GM19193 (cell line): ENCODE measurements around the gene ARHGAP22.

Experiments
- POLR2A ChIP-seq: IDR thresholded peaks from 4 replicates; pipeline ENCODE4 v1.6.1; 2011; ENCODE audit not compliant: insufficient read depth, insufficient read length; ENCODE audit errors: extremely low read depth

The ARHGAP22 gene

DNA sequence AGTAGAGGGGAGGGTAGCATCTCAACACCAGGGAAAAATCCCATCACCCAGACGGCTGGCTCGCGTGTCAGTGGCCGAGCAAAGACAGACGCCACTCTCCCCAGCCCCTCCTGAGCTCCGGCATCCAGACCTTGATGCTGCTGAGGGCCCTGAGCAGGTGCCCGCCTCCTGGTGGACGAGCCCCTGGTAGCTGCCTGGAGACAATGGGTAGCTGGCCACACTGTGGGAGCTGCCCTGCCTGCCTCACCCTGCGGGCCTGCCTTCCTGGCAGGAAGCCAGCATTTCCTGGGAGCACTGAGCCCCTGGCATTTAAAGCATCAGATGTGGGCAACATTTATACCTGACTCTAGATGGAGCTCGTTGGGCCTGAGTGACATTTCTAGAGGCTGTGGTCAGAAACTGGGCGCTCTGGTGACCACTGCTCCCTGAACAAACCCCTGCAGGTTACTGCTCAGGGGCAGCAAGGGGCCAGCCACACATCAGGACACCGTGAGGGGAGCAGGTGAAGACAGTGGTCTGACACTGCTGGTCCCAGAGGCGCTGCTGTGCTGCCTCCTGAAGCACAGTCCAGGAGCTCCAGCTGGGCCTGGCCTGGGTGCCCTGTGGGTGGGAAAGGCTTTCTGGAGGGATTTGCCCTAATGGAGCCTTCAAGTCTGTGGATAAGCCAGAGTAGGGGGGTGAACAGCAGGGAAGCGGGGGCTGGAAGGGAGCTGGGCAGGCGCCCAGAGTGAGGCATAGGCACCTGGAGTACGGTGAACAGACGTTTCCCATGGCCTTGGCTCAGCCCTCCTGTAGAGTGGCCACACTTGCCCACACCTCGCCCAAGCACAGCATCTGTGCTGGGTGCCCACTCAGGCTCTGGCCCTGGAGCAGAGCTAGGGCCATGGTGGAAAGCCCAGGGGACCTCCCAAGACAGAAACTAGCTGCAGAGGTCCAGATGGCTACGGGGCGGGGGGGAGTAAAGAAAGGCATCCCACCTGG lies 159.7 kb downstream of the ARHGAP22 start:
- no peak for TF ChIP-seq POLR2A

DNA sequence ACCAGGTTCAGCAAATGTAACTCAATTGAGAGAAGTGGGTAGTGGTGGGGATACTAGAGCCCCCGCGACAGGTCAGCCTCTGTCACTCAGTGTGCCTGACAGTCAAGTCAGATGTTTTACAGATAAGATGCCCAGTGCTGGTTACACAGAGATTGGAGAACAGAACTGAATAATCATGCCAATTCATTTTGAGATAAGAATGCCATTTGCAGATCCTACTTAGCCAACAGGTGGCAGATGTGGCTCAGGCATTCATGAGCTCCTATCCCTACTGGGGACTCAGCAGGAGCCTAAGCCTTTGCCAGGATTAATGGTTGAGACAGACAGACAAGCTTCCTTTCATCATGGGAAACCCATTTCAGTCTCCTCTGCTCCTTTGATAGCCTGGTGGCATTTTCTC lies 160.6 kb downstream of the ARHGAP22 start:
- TF ChIP-seq POLR2A: no peak

DNA sequence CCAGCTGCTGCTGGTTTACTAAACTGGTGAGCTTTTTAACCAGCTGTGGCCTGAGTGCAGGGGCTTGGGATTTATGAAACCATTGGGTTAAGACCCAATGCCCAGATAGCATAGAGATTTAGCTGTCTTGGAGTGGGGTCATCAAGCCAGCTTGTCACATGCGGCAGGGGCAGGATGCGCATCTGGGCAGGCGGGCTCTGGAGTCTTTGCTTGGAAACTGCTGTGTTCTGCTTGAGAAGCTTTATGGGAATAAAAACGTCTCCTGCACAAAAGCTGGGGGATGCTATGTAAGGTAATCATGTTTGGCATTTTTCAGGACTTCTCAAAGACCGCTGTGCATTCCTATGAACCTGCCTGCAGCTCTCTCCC lies 162.1 kb downstream of the ARHGAP22 start:
- no peak for TF ChIP-seq POLR2A

DNA sequence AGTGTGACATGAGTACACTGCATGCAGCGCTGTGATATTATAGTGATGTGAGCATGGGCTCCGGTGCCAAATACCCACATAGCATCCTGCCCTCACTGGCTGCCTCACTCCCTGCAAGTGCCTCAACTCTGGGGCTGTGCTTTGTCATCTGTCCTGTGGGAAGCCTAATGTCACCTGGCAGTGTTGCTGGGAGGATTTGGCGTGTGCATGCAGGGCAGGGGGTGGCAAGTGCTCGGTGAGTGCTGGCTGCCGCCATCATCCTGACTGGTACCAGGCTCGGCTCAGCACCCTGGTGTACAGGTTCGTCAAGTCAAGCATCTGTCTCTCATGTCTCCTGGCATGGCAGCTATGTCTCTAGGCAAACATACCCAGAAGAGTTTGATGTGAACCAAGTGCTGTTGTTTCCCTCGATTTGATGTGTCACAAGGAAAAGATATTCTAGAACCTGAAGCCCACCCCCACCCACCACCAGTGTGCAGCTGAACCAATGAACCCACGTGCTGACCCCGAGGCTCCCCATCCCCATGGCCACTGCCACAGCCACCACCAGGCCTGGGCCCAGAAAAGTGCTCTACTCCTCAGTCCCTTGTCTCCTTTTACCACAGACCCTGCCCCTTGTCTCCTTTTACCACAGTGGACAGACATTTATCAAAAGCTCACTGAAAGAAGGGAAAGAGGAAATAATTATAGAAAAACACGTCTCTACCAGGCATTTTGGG lies 162.6 kb downstream of the ARHGAP22 start:
- no peak for TF ChIP-seq POLR2A

DNA sequence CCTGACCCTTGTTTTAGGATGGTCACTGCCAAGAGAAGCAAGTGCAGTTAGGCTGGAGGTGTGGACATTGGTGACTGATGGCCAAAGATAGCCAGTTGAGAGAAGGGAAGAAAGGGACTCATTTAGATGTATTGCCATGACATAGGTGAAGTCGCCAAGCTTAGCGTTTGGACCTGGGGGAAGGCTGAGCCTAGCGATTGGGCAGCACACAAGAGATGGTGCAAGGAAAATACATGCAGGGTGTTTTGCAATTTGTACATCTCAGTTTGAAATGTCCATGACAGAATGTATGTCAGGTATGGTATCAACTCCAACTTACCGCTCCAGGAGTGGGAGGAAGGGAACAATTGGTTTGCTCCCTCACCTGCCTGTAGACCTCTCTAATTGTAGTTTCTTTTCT lies 164.1 kb downstream of the ARHGAP22 start:
- TF ChIP-seq POLR2A: no peak

DNA sequence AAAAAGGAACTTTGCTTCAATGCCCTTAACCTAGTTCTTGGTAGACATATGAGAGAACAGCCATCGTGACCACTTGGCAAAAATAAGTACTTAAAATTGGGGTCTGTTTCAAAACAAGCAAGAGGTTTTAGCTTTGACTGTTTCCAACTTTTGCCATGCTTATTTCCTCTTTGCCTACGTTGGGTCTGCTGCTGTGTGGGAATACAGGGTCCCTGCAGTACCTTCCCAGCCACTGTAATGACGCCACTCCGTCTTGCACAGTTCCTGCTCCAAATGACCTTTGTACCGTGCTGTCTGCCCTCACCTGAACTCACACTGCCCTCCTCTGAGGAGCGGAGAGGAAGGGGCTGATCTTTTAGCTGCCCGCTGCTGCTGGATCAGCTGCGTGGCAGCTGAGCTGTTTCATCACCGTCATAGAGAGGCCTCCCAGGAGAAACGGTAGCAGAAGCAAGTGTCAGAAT lies 165.3 kb downstream of the ARHGAP22 start:
- no peak for TF ChIP-seq POLR2A

DNA sequence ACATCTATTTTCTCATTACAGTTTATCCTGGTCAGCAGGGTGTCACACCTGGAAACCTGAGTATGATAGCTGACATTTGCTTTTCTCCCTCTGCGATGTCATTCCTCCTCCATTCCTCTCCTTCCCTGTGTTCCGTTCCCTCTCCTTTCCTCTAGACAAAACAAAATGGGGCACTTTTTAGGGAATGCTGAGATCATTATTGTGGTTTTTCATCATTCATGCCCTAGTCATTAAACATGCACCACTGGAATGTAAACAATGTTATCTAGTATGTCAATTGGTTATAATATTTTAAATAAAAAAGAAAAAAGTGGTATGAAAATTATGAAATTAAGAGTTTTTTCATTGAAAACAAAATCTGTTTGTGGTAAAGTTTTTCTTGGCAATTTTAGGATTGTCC lies 165.8 kb downstream of the ARHGAP22 start:
- TF ChIP-seq POLR2A: no peak

DNA sequence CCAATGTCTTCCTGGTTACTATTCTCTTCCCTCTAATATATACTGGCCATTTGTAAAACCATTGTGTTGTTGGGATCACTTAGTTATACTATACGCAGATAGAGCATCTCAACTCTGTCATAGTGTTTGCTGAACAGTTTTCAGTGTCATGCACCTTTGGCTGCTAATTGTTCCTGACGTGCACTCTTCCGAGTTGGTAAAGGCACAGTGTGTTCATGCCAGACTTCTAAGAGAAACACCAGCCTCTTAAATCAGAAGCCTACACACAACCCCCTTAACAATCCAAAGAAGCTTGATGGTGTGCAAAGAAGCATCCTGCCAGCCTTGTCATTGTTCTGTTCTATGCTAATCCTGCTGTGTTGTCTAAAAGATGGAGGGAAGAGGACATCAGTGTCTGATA lies 167.3 kb downstream of the ARHGAP22 start:
- TF ChIP-seq POLR2A: no peak

DNA sequence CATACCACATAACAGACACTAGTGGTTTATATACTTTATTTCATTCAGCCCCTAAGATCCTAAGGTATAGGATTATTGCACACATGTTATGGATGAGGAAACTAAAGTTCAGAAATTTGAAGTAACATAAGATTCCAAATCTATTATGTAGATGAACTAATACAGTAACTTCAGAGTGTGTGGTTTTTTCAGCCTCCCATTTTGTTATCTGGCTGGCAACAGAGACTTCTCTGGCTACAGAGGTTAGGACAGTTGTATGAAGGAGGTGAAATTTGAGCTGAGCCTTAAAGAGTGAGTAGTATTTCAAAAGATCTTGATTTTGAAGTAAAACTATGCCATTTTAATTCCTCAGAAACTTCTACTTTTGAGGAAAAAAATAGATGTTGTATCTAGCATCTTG lies 173.0 kb downstream of the ARHGAP22 start:
- no peak for TF ChIP-seq POLR2A

DNA sequence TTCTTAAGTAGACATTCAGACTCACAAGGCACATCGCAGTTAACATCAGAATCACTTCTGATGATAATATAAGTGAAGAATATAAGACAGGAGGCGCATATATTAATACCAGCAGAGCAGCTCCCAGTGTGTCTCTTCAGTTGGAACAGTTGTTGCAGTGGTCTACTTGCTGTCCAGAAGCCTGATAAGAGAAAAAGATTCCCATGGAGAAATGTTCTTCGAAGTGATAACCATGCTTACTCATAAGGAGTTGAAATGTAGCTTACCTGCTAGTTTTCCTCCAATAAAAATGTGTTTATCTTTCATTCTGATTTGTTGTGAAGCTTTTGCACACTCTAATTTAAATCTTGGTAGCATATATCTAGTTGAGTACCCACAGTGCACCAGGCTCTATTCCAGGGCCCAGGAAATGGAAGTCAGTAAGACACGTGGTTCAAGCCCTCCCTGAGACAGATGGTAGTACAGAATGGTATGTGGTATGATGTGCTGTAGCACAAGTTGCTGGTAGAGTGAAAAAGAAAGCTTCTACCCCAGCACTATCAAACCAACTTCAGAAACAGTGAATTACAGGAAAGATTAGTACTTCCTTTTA lies 174.4 kb downstream of the ARHGAP22 start:
- TF ChIP-seq POLR2A: no peak

DNA sequence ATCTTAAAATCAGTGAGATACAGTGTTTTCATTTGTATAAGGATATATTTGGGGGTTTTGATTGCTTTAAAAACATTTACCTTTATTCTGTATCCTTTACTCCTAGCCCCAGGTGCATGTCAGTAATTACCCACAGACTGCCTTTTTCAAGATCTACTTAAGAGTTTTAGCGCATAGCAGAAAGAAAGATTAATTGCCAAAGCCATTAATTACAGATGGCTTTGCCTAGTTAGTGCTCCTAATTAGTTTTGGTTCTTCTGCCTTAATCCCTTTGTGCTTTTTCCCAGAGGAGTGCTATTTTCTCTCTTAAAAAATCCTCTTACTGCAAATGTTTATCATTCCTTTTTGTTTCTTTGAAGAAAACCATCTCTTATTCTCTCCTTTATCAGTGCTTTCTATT lies 175.6 kb downstream of the ARHGAP22 start:
- no peak for TF ChIP-seq POLR2A

DNA sequence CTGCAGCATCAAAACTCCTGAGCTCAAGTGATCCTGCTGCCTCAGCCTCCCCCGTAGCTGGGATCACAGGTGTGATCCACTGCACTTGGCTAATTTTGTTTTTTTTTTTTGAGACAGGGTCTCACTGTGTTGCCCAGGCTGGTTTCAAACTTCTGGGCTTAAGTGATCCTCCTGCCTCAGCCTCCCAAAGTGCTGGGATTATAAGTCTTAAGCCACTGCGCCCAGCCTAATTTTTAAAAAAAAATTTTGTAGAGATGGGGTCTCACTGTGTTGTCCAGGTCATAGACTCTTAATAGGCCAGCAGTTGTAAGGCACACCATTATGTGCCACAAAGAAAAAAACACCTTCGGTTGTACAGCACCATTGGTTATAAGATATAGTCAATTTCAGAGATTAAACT lies 176.0 kb downstream of the ARHGAP22 start:
- TF ChIP-seq POLR2A: no peak

DNA sequence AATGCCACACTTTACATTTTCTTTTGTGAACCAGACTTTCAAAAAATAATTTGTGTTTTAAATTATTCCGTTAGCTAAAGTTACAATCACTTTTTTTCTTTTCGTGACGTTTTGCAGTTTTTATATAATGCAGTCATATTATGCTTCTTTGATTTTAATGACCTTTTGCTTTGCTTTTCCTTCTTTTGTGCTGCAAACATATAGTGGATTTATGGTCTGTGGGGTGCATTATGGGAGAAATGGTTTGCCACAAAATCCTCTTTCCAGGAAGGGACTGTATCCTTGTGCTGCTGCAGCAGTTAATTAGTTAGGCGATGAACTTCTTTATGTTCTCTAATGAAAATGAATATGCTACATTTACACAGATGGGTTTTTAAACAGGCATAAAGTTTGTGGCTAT lies 181.0 kb downstream of the ARHGAP22 start:
- no peak for TF ChIP-seq POLR2A

DNA sequence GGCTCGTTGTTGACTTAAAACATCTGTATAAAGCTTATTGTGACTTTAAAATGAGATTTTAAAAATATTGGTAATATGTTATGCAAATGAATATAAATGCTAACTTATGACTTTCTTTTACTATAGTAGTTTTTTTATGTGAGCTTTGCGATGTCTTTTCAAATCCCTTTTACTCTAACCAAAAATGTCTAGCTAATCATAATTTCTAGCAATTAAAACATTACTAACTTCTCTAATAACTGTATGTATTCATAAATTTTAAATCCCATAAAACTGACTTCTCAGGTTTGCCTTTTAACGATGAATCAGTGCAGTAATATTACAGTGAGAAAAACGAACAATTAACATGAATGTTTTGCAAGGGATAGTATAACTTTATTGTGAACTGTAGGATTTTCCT lies 185.2 kb downstream of the ARHGAP22 start:
- TF ChIP-seq POLR2A: no peak

DNA sequence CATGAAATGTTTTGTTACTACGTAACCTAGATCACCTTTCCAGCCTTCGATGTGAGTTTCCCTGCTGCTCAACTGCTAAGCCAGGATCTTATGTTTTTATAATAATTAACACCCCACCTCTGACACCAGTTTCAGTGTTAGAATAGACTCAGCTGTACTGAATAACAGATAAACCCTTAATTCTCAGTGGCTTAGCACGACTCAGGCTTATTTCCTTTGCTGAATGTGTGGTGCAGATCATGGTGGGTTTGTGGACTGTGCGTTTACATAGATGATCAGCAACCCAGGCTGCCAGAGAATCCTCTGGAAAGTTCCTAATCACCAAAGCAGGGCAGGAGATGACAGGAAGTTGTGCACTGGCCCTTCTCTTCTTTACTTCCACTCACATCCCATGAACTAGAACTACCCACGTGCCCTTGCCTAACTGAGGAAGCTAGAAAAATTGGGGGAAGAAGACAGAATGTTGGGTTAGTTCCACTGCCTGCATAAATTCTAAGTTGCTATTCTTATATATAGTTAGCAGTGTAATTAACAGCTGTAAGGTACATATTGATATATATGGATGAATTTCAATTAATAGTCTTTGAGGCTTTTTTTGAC lies 186.6 kb downstream of the ARHGAP22 start:
- no peak for TF ChIP-seq POLR2A
